GM12873 (cell line): ENCODE results near the gene MAML1.
A peak's percentile ranks its signal among the peaks of the same experiment; 100 is the strongest.

Source experiments
- TF ChIP-seq, protein P1 (sequence below): IDR thresholded peaks from 2 replicates; pipeline ENCODE4 v1.5.1; 2012; ENCODE audit warnings: low read depth, mild to moderate bottlenecking, moderate library complexity, low read length, control low read depth; ENCODE audit not compliant: insufficient read depth; ENCODE audit errors: missing control alignments

MAML1 gene

GRCh38 chr5:179800071-179800695 is 67.6 kb downstream of the MAML1 start:
- TF ChIP-seq, protein P1, sequence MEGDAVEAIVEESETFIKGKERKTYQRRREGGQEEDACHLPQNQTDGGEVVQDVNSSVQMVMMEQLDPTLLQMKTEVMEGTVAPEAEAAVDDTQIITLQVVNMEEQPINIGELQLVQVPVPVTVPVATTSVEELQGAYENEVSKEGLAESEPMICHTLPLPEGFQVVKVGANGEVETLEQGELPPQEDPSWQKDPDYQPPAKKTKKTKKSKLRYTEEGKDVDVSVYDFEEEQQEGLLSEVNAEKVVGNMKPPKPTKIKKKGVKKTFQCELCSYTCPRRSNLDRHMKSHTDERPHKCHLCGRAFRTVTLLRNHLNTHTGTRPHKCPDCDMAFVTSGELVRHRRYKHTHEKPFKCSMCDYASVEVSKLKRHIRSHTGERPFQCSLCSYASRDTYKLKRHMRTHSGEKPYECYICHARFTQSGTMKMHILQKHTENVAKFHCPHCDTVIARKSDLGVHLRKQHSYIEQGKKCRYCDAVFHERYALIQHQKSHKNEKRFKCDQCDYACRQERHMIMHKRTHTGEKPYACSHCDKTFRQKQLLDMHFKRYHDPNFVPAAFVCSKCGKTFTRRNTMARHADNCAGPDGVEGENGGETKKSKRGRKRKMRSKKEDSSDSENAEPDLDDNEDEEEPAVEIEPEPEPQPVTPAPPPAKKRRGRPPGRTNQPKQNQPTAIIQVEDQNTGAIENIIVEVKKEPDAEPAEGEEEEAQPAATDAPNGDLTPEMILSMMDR: no peak

DNA sequence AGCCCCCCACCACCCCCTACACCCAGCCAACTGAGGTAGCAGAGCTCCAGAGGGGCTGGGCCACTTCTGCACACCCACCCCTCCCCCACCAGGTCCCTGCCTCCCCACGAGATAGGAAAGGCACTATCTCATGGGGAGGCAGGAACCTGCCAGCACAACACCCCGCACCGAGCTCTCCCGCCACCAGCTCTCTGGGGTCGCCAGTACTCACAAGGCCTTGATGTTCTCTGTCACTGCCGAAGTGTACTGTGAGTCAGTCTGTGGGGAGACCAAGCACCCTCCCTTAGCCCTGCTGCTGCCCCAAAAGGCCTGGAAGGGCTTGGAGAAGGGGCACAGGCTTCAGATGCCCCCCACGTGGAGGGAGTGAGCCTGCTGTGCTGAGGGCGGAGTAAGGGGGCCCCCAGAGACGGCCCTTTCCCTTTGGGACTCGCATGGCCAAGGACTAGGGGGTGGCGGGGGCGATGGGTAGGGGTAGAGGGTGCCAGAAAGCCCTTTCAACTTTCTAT is 68.1 kb downstream of the MAML1 start:
- TF ChIP-seq, protein P1: no peak

DNA sequence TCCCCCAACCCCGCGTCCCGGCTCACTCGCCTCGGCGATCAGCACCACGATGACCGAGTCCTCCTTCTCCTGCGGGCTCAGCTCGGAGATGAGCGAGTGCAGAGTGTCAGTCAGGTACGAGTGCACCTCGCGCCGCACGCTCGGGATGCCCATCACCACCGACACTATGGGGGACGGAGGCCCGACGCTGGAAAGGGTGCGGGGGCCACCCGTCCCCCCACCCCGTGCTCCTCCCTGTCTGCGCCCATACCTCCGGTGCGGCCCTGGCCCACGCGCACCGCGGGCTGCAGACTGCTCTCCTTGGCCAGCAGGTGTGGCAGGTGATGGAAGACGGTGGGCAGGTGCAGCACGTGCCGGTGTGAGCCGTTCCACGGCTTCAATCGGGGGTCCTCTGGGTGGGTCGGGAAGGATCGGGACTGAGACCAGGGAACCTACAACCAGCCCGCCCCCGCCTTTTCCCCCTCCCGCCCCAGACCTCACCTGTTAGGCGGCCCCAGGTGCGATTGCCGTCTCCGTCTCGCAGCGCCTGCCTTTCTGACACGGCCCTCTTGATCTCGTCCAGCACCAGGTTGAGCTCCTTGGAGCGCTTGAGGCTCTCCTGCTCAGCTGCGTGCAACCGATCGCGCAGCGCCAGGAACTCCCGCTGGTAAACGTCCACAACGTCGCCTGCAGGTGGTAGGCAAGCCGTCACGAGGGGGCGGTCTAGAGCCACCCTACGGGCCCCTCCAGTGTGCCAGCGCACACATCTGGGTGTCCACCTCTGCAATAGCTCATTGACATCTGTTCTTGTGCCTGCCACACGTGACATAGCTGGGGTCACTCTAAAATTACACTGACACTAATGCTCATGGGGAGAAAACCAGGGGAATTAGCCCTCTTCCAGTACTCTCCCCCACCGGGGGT is 68.9 kb downstream of the MAML1 start:
- TF ChIP-seq, protein P1: peak; percentile 89

- TF ChIP-seq, protein P1: no peak
Observed at GRCh38 chr5:179802207-179802883, 69.7 kb downstream of the MAML1 start.

- TF ChIP-seq, protein P1: no peak
Observed at GRCh38 chr5:179802950-179803562, 70.4 kb downstream of the MAML1 start.

DNA sequence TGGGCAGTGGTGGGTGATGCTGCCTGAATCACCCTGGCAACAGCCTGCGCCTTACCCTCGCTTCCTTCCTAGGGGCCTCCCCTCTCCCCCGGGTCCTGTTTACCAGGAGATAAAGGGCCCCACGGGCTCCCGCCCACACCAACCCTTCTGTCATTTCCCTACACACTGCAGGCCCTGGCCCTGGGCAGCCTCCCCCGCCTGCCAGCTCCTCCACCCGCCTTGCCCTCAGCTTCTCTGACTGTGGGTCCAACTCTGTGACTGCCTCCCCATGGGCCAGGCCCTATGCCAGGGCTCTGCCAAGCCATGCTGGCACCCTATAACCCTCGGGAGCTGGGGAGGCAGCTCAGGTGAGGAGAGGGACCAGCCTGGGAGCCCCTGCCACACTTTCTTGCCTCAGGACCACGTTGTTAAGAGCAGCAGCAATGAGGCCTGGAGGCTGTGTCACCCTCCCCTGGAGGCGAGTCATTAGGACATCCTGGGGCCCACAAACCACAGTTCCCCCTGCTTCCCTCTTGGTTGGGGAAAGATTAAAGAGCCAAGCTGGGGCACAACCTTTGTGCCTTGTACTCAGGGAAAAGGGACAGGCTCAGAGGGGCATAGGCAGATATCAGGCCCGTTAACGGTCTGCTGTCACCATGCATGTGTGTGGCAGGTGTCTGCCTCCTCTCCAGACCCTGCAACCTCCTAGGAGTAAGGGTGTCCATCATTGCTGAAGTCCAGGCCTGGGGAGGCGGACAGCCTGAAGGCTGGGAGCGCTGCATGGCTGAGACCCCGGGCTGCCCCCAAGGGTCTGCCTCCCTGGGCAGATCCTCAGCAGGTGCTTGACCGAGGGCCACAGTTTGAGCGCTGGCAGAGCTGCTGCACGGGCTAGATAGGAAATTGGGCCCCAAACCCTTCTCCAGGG is 71.3 kb downstream of the MAML1 start:
- TF ChIP-seq, protein P1: no peak
